HepG2 (cell line): Measurements from ENCODE around the gene CUL9. TPM values are rescaled to one million over a fixed set of nuclear protein-coding genes. Genes with fewer than 3 reads are reported as not detected.

ENCODE experiments used
- ATF5 ChIP-seq: sonication (generic); formaldehyde crosslinking; IDR thresholded peaks from 2 replicates; pipeline ENCODE4 v1.4.0; 2020; ENCODE audit warnings: mild to moderate bottlenecking, low read depth, missing genetic modification reagents
- CEBPZ ChIP-seq: IDR thresholded peaks from 2 replicates; pipeline ENCODE4 v1.6.1; 2012; ENCODE audit warnings: low read length, improper control_type of control experiment
- FOXM1 ChIP-seq: sonication (generic); formaldehyde crosslinking; IDR thresholded peaks from 2 replicates; pipeline ENCODE4 v1.5.0; 2020; ENCODE audit warnings: missing genetic modification reagents
- KLF13 ChIP-seq: sonication (generic); formaldehyde crosslinking; IDR thresholded peaks from 2 replicates; pipeline ENCODE4 v1.4.0; 2020; ENCODE audit warnings: mild to moderate bottlenecking, missing genetic modification reagents
- NFYB ChIP-seq: sonication (generic); formaldehyde crosslinking; IDR thresholded peaks from 2 replicates; pipeline ENCODE4 v1.4.0; 2020; ENCODE audit warnings: missing genetic modification reagents
- SALL2 ChIP-seq: sonication (generic); formaldehyde crosslinking; IDR thresholded peaks from 2 replicates; pipeline ENCODE4 v1.8.1; 2023; ENCODE audit warnings: mild to moderate bottlenecking, missing genetic modification reagents, inconsistent platforms
- TGIF2 ChIP-seq: IDR thresholded peaks from 2 replicates; pipeline ENCODE4 v1.6.1; 2016; ENCODE audit warnings: control low read depth, missing compliant biosample characterization
- ZMYM2 ChIP-seq: sonication (generic); formaldehyde crosslinking; IDR thresholded peaks from 2 replicates; pipeline ENCODE4 v1.8.0; 2022; ENCODE audit warnings: mild to moderate bottlenecking, missing genetic modification reagents
- ZNF230 ChIP-seq: sonication (generic); formaldehyde crosslinking; IDR thresholded peaks from 2 replicates; pipeline ENCODE4 v1.4.0; 2020; ENCODE audit warnings: mild to moderate bottlenecking, missing genetic modification reagents
- ZNF44 ChIP-seq: sonication (generic); formaldehyde crosslinking; IDR thresholded peaks from 2 replicates; pipeline ENCODE4 v1.5.1; 2020; ENCODE audit warnings: mild to moderate bottlenecking, missing genetic modification reagents
- ZNF567 ChIP-seq: sonication (generic); formaldehyde crosslinking; IDR thresholded peaks from 2 replicates; pipeline ENCODE4 v1.8.1; 2023; ENCODE audit warnings: mild to moderate bottlenecking, missing genetic modification reagents, borderline replicate concordance
- ZNF574 ChIP-seq: sonication (generic); formaldehyde crosslinking; IDR thresholded peaks from 2 replicates; pipeline ENCODE4 v1.4.0; 2020; ENCODE audit warnings: missing genetic modification reagents
- ZNF660 ChIP-seq: sonication (generic); formaldehyde crosslinking; IDR thresholded peaks from 2 replicates; pipeline ENCODE4 v1.5.1; 2020; ENCODE audit warnings: mild to moderate bottlenecking, low read depth, missing genetic modification reagents, borderline replicate concordance
- ZNF709 ChIP-seq: sonication (generic); formaldehyde crosslinking; IDR thresholded peaks from 2 replicates; pipeline ENCODE4 v1.5.0; 2020; ENCODE audit warnings: mild to moderate bottlenecking, missing genetic modification reagents
- ZNF737 ChIP-seq: sonication (generic); formaldehyde crosslinking; IDR thresholded peaks from 2 replicates; pipeline ENCODE4 v1.5.0; 2020; ENCODE audit warnings: missing genetic modification reagents, mild to moderate bottlenecking, borderline replicate concordance
- ZSCAN30 ChIP-seq: sonication (generic); formaldehyde crosslinking; IDR thresholded peaks from 2 replicates; pipeline ENCODE4 v1.5.0; 2020; ENCODE audit warnings: mild to moderate bottlenecking, missing genetic modification reagents
- polyA plus RNA-seq, 8 experiments: library from polyadenylated mRNA; depleted of rRNA in 3 of 8; stranded (reverse) in 7 of 8; unstranded in 1 of 8; fragments of >200 nt; fragmentation: Illumina TruSeq in 4 of 8; extraction: Trizol in 4 of 8; gene quantifications; 2 replicates each; pipeline versions ENCODE4 v1.2.1 to v1.2.3, GENCODE V29; 2011 to 2016; ENCODE audit warnings: low read depth in 4 of 8, missing spikeins in 1 of 8, mixed read lengths in 1 of 8; ENCODE audit not compliant: insufficient read depth in 1 of 8
- total RNA-seq, 5 experiments: library from RNA; depleted of rRNA; stranded (reverse); fragments of >200 nt; fragmentation: Illumina TruSeq; extraction: Trizol; gene quantifications; 2 replicates each; pipeline ENCODE4 v1.2.3, GENCODE V29; 2016; ENCODE audit warnings: low read depth in 1 of 5
- TF ChIP-seq, protein P1 (sequence below): sonication (generic); formaldehyde crosslinking; IDR thresholded peaks from 2 replicates; pipeline ENCODE4 v1.4.0; 2020; ENCODE audit warnings: mild to moderate bottlenecking, missing genetic modification reagents
- TF ChIP-seq, protein P2 (sequence below): sonication (generic); formaldehyde crosslinking; IDR thresholded peaks from 2 replicates; pipeline ENCODE4 v1.8.1; 2023; ENCODE audit warnings: mild to moderate bottlenecking, inconsistent platforms, moderate library complexity, missing genetic modification reagents, borderline replicate concordance

CUL9 gene
- total and polyA plus RNA-seq, 2 of the 13 experiments (the other 11 are each of a cell fraction or from before 2014, with no cell fraction given), result 11.4 to 13.7 TPM

- no peak for TF ChIP-seq CEBPZ
- TF ChIP-seq KLF13 (CRISPR knock-in tag), result 0 out of 2 replicates have a peak, but pooled peaks have one; percentile 75
- peak; percentile 4; the same call in 1 of the 2 replicates for TF ChIP-seq TGIF2
- no peak for TF ChIP-seq NFYB
- no peak for TF ChIP-seq FOXM1 (CRISPR knock-in tag)
- TF ChIP-seq ATF5, result peak; percentile 48; the same call in 1 of the 2 replicates
- TF ChIP-seq ZNF737, result 0 out of 2 replicates have a peak, but pooled peaks have one; percentile 61
- TF ChIP-seq, protein P1, sequence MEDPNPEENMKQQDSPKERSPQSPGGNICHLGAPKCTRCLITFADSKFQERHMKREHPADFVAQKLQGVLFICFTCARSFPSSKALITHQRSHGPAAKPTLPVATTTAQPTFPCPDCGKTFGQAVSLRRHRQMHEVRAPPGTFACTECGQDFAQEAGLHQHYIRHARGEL, result no peak
- TF ChIP-seq, protein P2, sequence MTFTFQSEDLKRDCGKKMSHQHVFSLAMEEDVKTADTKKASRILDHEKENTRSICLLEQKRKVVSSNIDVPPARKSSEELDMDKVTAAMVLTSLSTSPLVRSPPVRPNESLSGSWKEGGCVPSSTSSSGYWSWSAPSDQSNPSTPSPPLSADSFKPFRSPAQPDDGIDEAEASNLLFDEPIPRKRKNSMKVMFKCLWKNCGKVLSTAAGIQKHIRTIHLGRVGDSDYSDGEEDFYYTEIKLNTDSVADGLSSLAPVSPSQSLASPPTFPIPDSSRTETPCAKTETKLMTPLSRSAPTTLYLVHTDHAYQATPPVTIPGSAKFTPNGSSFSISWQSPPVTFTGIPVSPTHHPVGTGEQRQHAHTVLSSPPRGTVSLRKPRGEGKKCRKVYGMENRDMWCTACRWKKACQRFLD, result peak; percentile 20; the same call in 1 of the 2 replicates
- TF ChIP-seq ZNF567, result no peak
- no peak for TF ChIP-seq ZNF709 (CRISPR knock-in tag)
- TF ChIP-seq ZSCAN30 (CRISPR knock-in tag), result no peak
- peak; percentile 47 for TF ChIP-seq ZNF574 (CRISPR knock-in tag)
- TF ChIP-seq ZMYM2 (CRISPR knock-in tag), result no peak
- TF ChIP-seq ZNF230 (CRISPR knock-in tag), result peak; percentile 14; the same call in 1 of the 2 replicates
- 0 out of 2 replicates have a peak, but pooled peaks have one; percentile 18 for TF ChIP-seq SALL2 (CRISPR knock-in tag)
- TF ChIP-seq ZNF44 (CRISPR knock-in tag), result 0 out of 2 replicates have a peak, but pooled peaks have one; percentile 51
- TF ChIP-seq ZNF660 (CRISPR knock-in tag), result no peak
- TF ChIP-seq, all 625 proteins: peak for 22
Observed at GRCh38 chr6:43173591-43174262, 8.3 kb upstream of the CUL9 start (continued).
